HG02973 (cell line): ENCODE measurements around the gene STK10.

ENCODE experiments used
- ATAC-seq: cut with Tn5 transposase; IDR thresholded peaks from one replicate; pipeline ENCODE4 v1.9.1; 2021; ENCODE audit warnings: moderate library complexity; ENCODE audit not compliant: unreplicated experiment

Gene STK10

DNA sequence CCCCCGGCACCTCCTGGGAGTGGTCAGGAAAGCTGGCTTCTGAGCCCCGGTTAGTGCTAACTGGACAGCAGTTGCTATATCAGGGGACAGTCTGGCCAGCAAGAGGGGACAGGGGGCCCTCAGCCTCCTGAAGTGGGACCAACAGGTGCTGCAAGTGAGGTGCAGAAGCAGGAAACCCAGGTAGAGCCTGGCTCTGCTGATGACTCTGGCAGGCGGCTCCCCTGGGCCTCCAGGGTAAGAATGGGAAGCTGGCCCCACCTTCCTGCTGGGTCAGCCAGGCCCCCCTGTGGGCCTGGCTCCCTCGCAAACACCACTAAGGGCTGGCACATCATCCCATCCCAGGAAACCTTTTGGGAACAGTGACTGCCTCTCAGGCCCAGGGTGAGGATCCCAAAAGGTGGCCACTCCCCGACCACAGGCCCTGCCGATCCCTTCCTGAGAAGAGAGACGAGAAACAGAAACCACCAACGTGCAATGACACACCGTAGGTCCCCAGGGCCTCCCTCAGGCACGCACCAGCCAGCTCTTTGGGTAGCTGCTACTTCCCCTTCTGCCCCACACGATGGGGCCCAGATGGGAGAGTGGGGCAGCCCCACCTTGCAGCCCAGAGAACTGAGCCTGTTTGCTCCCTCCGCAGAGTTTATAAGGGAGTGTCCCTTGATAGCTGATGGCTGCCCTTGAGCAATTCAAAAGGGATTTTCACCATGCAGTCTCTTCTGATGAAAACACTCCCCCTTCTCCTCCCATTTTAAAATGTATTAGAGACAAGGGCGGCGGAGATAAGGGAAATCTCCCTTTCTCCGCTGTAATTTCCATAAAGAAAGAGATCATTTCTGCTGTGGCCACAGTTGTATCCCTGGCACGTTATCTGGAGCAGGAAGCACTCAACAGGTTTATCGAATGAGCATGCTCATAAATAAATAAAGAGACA lies 76.8 kb downstream of the STK10 start:
- peak; percentile 70 for ATAC-seq

DNA sequence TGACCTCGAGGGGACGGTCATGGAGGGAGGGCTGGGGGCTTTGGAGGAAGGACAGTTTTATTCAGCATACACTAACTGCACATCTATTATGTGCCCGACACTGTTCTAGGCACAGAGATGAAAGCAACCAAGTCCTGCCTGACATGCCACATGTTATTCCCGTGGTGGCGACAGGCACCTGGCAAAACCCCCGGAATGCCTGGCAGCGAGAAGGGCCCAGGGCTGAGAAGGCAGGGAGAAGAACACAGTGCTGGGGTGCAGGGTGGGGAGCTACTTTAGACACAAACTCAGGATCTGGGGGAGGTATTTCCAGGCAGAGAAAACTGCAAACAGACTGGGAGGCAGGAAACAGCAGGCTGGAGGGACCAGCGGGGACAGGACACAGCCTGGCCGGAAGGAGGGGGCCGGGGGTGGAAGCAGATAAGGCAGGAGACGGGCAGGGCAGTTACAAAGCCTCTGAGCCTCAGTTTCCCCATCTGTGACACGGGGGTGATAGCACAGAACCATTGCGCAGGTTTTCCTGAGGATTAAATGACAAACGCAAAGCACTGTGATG lies 77.7 kb downstream of the STK10 start:
- no peak for ATAC-seq

DNA sequence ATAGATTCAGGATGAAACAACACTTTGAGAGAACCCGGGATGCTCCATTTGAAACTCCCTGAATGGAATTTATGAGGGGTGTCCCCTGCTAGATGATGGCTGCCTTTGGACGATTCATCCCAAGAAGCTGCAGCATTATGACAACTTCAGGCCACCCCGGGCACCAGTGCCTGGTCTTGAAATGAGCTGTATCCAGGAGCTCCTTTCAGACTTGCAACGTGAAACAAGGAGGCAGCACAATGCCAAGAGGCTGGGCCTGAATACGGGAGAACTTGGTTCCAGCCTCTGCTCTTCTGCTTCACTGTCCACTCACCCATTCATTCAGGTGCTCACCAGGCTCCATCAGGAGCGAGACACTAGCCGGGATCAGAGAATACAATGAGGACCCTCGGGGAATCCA lies 78.3 kb downstream of the STK10 start:
- no peak for ATAC-seq

DNA sequence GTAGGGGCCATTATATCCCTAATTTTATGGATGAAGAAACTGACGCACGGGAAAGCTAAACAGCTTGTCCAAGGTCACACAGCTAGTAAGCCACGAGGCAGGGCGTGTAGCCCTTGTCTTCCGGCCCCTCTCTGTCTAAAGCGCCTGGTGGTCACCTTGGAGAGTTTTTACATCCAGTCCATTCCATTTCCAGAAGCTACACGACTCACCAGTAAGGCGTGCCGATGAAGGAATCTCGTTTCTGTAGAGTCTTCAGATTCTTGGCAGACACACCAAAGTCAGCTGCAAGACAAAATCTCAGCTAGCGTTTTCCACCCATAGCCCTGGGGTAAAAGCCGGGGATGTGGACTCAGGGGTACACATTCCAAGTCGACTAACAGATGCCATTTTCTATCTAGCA lies 80.5 kb downstream of the STK10 start:
- no peak for ATAC-seq

DNA sequence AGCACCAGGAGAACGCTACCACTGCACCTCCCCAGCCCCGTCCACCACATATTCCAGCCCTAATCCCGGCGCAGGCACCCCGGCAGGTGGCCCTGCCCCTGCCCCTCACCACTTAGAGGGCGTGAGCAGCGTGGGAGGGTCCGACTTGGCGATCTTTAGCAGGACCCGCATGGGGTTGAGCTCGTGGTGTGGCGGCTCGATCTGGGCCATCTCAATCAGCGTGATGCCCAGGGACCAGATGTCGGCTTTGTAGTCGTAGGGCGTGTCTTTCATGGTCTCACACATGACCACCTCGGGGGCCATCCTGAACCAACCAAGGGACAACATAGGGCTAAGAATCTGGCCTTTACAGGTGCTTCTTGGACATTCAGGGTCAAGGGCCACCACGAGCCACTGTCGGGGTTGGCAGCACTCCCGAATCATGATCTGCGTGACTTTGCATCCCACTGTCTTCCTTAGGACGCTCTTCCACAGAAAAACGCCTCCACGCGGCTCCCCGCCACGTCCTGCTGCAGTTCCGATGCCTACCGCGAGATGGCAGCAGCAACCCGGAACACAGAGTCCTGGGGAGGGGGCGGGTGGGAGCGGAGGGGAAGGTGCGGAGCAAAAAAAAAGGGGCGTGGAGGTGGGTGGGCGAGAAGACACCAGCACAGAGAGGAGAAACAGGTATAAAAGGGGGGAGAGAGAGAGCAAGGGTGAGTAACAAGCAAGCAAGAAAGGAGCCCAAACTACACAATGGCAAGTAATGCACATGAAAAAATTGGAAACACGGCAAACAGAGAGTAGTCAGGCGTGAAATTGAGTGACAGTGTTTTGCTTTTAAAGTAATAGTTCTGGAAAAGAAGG lies 81.3 kb downstream of the STK10 start:
- ATAC-seq, result no peak

DNA sequence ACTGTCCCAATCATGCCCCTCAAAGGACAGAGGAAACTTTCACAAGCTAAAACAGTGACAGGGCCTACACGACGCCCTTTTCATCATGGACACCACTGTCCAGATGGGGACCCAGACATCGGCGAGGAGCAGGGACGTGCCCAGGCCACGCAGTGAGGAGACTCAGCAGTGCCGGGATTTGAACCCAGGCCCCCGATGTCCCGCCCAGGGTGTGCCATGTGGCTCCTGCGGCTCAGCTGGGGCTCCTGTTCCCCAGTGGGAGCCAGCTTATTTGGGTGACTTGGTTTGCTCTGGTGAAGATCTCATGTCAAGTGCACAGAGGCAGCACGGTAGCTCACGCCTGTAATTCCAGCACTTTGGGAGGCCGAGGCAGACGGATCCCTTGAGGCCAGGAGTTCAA lies 82.2 kb downstream of the STK10 start:
- ATAC-seq, result no peak

DNA sequence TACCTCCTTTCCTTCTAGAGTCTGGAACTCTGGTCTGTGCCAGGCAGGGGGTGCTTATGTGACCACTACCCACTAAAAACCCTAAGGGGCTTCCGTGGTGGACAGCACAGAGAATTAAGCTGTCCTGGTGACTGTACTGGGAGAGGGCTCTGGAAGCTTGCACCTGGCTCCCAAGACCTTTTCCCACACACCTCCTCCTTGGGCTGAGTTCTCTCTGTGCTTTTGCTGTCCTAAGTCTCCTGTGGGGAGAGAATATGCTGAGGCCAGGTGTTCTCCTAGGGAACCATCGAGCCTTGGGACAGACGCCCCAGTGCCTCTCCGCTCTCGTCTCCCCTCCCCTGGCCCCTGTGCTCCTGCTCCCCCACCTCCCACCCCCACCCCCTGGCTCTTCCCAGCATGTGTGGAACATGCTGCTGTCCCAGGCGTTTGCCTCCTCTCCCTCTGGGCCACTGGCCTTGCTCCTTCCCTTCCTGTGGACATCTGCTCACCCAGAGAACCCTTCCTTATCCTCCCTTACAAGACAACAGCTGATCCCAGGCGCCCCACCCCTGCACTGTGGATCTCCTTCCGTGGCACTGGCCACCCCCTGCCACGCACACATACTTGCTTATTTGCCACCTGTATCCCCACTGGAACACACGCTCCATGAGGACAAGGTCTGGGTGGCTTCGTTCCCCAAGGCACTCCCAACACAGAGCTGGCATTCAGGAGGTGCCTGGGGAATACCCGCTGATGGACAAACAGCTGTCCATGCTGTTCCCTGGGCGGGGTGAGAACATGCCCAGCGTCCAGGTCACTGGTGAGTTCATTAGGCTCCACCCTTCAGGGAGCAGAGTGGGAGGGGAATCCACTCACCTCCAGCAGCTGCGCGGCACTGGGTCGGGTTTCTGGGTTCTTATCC lies 83.0 kb downstream of the STK10 start:
- ATAC-seq, result no peak

DNA sequence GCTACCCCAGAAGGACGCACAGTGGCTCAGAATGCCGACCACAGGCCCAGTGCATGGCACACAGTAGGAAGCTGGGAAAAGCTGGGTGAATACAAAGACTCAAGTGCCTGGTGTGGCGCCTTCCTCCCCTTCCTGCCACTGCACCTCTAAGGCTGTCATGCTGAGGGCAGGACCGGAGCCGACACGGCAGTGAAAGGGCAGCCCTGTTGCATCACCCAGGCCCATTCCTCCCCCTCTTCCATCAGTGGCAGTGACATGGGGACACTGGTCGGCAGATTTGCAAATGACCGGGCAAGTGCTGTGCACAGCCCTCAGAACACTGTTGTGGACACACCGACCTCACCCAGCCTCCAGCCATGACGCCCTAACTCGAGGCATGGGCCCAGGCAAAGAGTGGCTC lies 84.0 kb downstream of the STK10 start:
- ATAC-seq, result no peak

DNA sequence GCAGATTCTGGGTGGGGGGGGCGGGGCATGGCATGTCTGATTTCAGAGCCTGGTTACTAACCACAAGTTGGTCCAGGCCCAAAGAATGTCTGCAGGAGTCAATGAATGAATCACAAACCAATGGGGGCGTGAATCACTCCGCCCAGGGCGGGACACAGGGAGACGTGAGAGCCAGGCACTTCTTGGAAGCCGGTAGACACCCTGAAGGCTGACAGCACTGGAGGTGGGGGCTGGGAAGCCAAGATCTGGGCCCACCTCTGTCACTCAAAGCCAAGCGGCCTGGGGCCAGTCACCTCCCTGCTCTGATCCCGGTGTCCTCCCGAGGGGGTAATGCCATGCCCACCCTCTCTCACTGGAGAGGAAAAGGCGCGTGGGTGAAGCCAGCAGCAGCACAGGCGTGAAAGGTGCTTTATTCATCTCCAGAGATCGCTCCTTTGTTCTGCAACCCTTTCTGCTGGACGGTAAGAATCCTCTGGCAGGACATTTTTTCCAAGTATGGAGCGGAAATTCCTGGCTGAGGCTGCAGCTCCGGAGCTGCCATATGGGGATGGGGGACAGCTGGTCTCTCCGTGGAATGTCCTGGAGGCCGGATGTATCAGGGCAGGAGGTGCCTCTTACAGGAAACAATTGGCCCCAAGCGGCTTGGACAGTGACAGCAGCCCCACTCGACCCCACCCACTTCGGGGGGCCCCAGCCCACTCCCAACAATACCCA lies 85.0 kb downstream of the STK10 start:
- ATAC-seq, result no peak

DNA sequence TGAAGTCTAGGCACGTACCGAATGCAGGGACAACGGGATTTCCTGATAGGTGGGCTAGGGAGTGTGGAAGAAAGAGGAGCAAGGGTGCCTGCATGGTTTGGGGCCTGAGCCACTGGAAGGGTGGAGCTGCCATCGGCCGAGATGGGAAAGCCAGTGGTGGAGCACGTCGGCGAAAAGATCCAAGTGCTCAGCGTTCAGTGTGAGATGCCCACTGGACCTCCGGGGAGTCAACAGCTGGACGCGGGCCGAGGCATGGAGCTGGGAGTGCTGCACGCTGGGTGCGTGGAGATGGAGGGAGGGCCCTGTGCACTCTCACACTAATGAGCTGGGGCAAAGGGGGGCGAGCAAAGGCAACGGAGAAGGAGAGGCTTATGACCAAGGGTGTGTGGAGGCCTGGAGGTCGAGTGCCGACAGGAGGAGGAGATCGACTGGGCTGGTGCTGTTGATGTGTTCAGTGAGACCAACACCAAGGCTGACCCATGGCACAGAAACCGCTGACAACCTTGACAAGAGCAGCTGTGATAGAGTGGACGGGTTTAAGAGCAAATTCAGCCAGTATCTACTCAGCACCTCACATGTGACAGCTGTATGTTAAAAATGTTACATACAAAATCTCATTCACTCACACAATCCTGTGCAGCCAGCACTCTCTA lies 85.7 kb downstream of the STK10 start:
- ATAC-seq, result no peak

DNA sequence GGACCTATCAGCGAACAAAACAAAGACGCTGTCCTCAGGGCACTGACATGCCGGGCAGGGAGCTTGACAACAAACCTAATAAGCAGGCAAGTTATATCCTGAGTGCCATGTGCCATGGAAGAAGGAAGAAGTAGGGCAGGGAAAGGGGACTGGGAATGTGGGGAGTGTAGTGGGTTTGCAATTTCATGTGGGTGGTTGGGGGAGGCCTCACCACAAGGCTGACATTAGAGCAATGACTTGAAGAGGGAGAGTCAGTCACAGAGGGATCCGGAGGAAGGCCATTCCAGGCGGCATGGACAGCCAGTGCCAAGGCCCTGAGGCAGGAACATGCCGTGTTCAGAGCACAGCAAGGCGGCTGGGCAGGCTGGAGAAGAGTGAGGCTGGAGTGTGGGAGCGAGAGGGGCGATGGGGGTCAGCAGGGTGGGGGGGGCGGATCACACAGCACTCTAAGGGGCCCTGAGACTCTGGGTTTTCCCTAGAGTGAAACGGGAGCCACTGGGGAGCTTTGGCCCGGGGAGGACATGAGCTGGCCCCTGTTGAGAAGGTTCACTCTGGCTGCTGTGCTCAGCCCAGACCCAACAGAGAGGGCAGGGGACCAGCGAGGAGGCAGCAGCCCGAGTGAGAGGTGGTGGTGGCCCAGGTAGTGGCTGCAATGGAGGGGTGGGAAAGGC lies 86.3 kb downstream of the STK10 start:
- no peak for ATAC-seq

DNA sequence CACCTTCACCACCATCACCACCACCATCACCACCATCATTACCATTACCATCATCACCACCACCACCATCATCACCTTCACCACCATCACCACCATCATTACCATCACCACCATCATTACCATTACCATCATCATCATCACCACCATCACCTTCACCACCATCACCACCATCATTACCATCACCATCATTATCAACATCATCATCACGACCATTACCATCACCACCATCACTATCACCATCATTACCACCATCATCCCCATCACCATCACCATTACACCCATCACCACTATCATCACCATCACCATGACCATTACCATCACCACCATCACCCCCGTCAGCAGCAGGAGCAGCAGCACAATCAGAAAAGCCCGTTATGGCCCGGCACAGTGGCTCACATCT lies 89.1 kb downstream of the STK10 start:
- ATAC-seq, result no peak

DNA sequence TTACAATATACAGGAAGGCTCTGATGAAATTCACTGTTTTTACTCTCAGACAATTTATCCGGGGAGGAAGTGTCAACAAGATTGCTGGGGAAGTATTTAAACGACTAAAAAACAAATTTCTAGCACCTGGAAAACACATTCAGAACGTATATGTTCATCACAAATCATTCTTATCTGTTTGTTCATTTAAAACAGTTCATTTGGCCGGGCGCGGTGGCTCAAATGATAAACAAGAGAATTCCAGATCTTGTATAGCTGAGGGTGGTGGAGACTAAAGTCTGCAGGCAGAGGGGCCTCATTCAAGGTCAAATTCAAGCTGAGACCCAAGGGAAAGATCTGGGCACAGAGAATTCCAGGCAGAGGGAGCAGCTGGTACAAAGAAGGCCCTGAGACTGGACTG lies 90.0 kb downstream of the STK10 start:
- ATAC-seq, result no peak

DNA sequence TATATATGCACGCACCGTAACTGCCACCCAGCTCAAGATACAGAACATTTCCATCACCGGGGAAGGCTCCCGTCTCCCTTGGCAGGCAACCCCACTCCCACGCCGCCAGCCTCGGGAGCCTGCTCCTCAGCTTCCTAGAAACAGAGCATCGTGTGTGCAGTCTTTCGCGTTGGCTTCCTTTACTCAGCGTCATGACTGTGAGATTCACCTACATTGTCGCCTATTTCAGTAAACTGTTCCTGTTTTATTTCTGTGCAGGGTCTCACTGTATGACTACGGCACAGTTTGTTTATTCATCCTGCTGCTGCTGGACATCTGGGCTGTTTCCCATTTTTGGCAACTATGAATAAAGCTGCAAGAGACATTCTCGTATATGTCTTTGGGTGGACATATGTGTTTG lies 90.7 kb downstream of the STK10 start:
- ATAC-seq, result no peak

DNA sequence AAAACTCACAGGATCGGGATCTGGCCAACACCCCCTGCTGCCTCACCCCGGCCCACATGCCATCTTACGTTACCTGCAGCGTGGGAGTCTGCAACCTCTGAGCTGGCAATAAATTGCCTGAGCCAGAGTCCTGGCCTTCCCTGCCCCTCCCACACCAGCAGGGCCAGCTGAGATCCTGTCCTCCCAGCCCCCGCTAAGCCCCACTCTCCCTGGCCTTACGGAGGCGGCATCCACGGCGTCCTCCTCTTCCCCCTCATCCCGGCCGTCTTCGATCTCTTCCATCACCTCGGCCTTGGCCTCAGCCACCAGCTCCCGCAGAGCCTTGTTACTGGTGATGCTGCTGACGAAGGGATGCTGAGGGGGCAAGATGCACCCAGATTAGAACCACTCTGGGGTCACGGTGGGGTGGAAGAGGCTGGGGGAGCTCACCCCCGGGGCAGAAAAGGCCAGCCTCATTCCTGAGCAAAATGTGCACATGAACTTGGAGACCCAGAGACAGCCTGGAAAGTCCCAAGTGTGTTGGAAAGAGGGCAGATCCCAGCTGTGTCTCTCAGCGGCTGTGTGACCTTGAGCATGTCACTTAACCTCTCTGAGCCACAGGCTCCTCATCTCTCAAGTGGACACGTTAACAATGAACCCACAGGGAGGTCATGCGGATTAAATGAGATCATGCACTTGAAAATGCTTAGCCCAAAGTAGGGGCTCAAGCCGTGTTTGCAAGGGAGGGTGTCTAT lies 91.7 kb downstream of the STK10 start:
- ATAC-seq, result no peak

DNA sequence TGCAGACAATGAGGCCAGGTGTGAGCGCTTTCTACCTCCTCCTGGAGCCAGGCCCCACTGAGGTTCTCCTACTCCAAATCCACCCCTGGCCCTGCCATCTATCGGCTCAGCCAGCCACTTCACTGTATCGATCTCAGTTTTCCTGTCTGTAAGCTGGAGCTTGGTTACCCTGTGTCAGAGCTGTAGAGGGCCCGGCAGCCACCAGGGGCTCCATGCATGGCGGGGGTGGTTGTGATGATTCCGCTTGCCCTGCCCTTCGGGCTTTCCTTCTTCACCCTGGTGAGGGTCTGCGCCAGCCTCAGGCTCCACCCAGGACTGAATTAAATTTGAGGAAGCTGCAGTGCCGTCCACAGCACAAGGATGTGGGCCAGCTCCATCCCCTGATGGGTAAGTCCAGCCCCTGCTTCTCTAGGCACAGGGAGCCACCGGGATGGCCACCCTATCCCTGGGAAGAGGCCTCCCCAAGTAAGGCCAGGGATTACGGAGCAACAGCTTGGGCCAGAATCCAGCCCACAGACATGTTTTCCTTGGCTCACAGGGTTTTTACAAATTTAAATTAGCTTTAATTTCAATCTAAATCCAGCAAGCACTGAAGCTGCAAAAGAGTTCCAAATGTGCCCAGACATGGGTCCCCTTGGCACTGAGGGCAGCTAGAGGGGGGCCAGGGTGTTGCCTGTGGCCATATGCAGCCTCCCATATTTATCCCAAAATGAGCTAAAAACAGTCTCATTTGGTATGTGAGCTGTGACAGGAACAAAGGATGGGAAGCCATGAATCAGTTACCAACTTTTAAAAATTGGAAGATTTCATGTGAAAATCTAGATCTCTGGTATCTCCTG lies 92.4 kb downstream of the STK10 start:
- ATAC-seq, result no peak

DNA sequence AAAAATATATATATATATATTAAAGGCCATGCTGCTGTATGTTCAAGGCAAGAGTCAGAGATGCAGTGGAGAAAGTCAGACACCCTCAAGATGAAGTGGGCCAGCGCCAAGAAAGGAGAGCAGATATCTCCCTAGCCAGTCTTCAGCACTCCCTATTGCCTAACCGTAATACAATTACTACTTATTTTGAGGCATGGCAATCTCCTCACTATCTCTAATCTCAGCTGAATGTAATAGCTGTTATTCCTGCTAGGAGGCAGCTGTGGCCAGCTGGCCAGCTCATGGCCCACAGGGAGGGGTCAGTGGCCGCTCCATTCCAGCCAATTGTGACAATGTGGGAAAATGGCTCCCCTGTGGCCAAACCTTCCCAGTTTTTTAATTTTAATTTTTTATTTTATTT lies 94.1 kb downstream of the STK10 start:
- no peak for ATAC-seq
